ENCODE results near the gene ESPN.

Gene ESPN

GRCh38 chr1:6470132-6471085 lies 45.8 kb downstream of the ESPN start:
- TF ChIP-seq TAF1 (IDR thresholded peaks at IDR 0.05; ENCODE audit: low read depth, low read length) (no peak), PAX5 (IDR thresholded peaks at IDR 0.05; ENCODE audit: insufficient read depth, low read length, severe bottlenecking) (no peak), POLR2A (IDR thresholded peaks at IDR 0.05; ENCODE audit: low read depth, low read length) (no peak), SPI1 (IDR thresholded peaks at IDR 0.05; ENCODE audit: low read depth, low read length) (no peak), POLR2AphosphoS5 (IDR thresholded peaks at IDR 0.05; ENCODE audit: low read depth, low read length) (no peak), POU2F2 (IDR thresholded peaks at IDR 0.05; ENCODE audit: low read depth, low read length) (no peak)
- FAIRE-seq (no peak), DNase-seq (ENCODE audit: insufficient read length, low spot score) (no peak)

DNA sequence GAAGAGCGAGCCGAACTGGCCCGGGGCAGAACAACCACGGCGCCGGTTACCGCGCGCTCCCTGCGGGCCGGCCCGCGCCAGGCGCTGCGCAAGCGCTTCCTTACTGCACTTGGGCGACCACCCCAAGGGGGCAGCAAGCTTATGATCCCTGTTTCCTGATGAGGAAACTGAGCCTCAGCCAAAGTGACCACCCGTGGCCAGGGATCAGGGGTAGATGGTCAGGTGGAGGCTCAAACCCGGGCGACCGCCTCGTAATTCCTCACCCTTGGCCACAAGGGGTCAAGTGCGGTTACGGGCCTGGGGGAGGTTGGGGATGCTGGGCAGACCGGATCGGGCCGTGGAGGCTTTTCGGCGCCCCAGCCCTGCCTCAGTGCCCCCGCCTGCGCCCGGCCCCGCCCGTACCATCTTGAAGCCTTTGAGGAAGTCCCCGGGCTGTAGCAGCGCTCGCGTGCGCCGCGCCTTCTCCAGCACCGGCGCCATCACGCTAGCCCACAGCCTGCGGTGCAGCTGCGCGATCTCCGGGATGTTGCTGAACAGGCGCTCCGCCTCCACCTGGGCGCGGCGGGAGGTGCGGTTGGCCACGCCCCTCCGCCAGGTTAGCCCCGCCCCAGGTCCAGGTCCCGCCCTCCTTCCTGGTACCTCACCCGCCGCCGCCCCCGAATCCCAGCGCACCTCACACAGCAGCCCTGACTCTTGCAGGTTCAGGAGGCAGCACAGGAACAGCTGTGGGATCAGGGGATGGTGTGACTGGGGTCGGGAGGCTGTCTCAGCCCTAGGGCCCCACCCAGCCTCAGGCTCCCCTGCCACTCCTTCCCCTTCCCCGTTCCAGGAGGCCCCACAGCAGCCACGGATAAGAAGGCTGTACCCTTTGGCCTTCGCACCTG lies 46.8 kb downstream of the ESPN start:
- TF ChIP-seq PAX5 (IDR thresholded peaks at IDR 0.05; ENCODE audit: insufficient read depth, low read length, severe bottlenecking) (no peak), TAF1 (IDR thresholded peaks at IDR 0.05; ENCODE audit: low read depth, low read length) (no peak), POLR2AphosphoS5 (IDR thresholded peaks at IDR 0.05; ENCODE audit: low read depth, low read length) (no peak)
- no peak for DNase-seq (ENCODE audit: insufficient read length, low spot score)
- FAIRE-seq = no peak

GRCh38 chr1:6471970-6472368 lies 47.4 kb downstream of the ESPN start:
- DNase-seq (ENCODE audit: insufficient read length, low spot score) = no peak
- FAIRE-seq = no peak

GRCh38 chr1:6472391-6472790 lies 47.8 kb downstream of the ESPN start:
- TF ChIP-seq POLR2AphosphoS5 (IDR thresholded peaks at IDR 0.05; ENCODE audit: low read depth, low read length) = no peak
- TF ChIP-seq PAX5 (IDR thresholded peaks at IDR 0.05; ENCODE audit: insufficient read depth, low read length, severe bottlenecking) = no peak
- no peak for TF ChIP-seq SPI1 (IDR thresholded peaks at IDR 0.05; ENCODE audit: low read depth, low read length)
- no peak for TF ChIP-seq TAF1 (IDR thresholded peaks at IDR 0.05; ENCODE audit: low read depth, low read length)
- TF ChIP-seq POLR2A (IDR thresholded peaks at IDR 0.05; ENCODE audit: low read depth, low read length) = no peak
- no peak for TF ChIP-seq POU2F2 (IDR thresholded peaks at IDR 0.05; ENCODE audit: low read depth, low read length)
- DNase-seq (ENCODE audit: insufficient read length, low spot score) (no peak), FAIRE-seq (no peak)

More at GRCh38 chr1:6471970-6472368, 47.4 kb downstream of the ESPN start:
- TF ChIP-seq POU2F2 (IDR thresholded peaks at IDR 0.05; ENCODE audit: low read depth, low read length) (no peak), PAX5 (IDR thresholded peaks at IDR 0.05; ENCODE audit: insufficient read depth, low read length, severe bottlenecking) (no peak), POLR2A (IDR thresholded peaks at IDR 0.05; ENCODE audit: low read depth, low read length) (no peak), TAF1 (IDR thresholded peaks at IDR 0.05; ENCODE audit: low read depth, low read length) (no peak), SPI1 (IDR thresholded peaks at IDR 0.05; ENCODE audit: low read depth, low read length) (no peak), POLR2AphosphoS5 (IDR thresholded peaks at IDR 0.05; ENCODE audit: low read depth, low read length) (no peak)

DNA sequence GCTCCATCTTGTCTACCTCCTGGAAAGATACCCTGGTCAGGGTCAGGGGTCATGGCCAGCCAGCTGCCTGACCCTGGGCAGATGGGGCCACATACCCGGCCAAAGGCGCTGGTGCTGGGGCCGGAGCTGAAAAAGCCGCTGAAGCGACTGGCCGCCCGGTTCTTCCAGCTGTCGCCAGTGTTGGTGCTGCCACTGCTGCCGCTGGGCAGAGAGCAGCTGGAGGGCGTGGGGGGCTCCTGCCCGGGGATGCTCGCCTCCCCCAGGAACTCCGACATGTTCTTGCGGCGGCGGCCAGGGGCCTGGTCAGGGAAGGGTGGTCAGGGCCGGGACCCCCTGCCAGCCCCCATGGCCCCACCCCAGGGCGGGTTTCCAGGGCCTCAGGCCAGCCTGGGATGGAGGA lies 48.6 kb downstream of the ESPN start:
- TF ChIP-seq SPI1 (IDR thresholded peaks at IDR 0.05; ENCODE audit: low read depth, low read length) (no peak), PAX5 (IDR thresholded peaks at IDR 0.05; ENCODE audit: insufficient read depth, low read length, severe bottlenecking) (no peak), POLR2AphosphoS5 (IDR thresholded peaks at IDR 0.05; ENCODE audit: low read depth, low read length) (no peak), POU2F2 (IDR thresholded peaks at IDR 0.05; ENCODE audit: low read depth, low read length) (no peak), POLR2A (IDR thresholded peaks at IDR 0.05; ENCODE audit: low read depth, low read length) (no peak)
- DNase-seq (ENCODE audit: insufficient read length, low spot score) (no peak), FAIRE-seq (no peak)

DNA sequence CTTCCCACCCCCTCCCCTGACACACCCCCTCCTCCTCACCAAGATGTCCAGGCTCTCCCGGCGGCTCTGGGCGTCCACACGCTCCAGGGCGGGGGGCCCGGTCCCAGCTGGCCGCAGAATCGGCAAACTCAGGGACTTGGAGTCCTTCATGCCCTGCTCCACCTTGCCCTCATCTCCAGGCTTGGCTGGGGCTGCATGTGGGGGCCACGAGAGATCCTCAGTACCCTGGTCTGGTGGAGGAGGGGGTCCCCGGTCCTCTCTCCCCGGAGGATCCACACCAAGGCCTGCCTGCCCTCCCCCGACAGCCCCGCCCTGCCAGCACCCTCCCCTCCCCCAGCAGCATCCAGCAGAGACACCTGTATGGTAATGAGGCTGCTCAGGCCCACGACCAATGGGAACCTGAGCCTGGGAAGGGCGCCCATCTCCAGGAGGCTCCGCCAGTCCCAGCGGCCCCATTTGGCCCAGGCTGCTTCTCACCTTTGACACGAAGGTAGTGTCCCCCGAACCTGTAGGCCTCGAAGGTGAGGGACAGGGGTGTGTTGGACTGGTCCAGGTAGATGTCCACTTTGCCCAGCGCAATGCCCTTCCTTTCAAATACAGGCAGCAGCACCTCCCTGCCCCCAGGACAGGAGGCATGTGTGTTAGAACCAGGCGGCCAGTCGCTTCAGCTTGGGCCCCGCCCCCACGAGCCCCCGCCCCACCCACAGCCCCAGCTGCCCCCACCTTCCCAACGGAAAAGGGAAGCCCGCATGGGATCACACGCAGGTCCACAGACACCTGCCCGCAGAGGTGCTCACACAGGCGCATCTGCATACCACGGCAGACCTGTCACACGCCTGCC lies 49.6 kb downstream of the ESPN start:
- FAIRE-seq (no peak), DNase-seq (ENCODE audit: insufficient read length, low spot score) (no peak)
- TF ChIP-seq PAX5 (IDR thresholded peaks at IDR 0.05; ENCODE audit: insufficient read depth, low read length, severe bottlenecking) (no peak), TAF1 (IDR thresholded peaks at IDR 0.05; ENCODE audit: low read depth, low read length) (no peak), SPI1 (IDR thresholded peaks at IDR 0.05; ENCODE audit: low read depth, low read length) (no peak), POU2F2 (IDR thresholded peaks at IDR 0.05; ENCODE audit: low read depth, low read length) (no peak), POLR2AphosphoS5 (IDR thresholded peaks at IDR 0.05; ENCODE audit: low read depth, low read length) (no peak), POLR2A (IDR thresholded peaks at IDR 0.05; ENCODE audit: low read depth, low read length) (no peak)

GRCh38 chr1:6474815-6475282 lies 50.3 kb downstream of the ESPN start:
- DNase-seq (ENCODE audit: insufficient read length, low spot score) (no peak), FAIRE-seq (no peak)
- TF ChIP-seq POU2F2 (IDR thresholded peaks at IDR 0.05; ENCODE audit: low read depth, low read length) (no peak), POLR2A (IDR thresholded peaks at IDR 0.05; ENCODE audit: low read depth, low read length) (no peak), PAX5 (IDR thresholded peaks at IDR 0.05; ENCODE audit: insufficient read depth, low read length, severe bottlenecking) (no peak), SPI1 (IDR thresholded peaks at IDR 0.05; ENCODE audit: low read depth, low read length) (no peak), TAF1 (IDR thresholded peaks at IDR 0.05; ENCODE audit: low read depth, low read length) (no peak), POLR2AphosphoS5 (IDR thresholded peaks at IDR 0.05; ENCODE audit: low read depth, low read length) (no peak)

DNA sequence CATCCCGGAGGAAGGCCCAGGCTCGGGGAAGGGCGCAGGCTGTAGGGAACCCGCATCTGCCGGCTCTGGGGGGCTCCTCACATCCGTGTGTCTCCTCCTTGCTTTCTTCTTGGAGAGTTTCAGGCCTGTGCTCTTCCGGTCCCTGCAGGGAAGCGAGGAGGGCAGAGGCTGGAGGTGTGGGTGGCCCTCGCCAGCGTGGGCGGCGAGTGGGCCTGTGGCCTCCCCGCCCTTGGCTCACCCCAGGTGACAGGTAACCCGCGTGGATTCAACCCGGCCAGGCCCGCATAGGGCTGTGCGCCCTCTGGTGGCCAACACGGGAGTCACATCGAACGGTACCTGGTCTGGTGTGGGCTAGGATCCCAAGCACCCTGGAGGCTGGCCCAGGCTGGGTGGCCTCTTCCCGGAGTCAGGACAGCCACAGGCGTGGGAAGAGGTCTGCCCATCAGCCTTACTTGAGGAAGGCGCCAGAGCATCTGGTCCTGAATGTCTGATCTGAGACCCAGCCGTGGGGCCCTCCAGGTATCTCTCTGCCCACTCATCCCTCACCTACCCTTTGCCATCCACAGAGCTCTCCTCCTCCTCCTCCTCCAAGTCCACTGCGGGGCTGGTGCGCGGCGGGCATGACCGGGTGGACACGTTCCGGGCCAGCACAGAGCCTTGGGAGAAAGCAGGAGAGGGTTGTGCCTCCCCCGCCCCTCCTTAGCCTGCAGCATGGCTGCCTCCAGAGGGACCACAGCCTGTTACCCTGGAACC lies 51.0 kb downstream of the ESPN start:
- no peak for TF ChIP-seq POLR2AphosphoS5 (IDR thresholded peaks at IDR 0.05; ENCODE audit: low read depth, low read length)
- TF ChIP-seq POU2F2 (IDR thresholded peaks at IDR 0.05; ENCODE audit: low read depth, low read length) = no peak
- no peak for TF ChIP-seq POLR2A (IDR thresholded peaks at IDR 0.05; ENCODE audit: low read depth, low read length)
- no peak for TF ChIP-seq TAF1 (IDR thresholded peaks at IDR 0.05; ENCODE audit: low read depth, low read length)
- no peak for TF ChIP-seq PAX5 (IDR thresholded peaks at IDR 0.05; ENCODE audit: insufficient read depth, low read length, severe bottlenecking)
- FAIRE-seq (peak; percentile 96), DNase-seq (ENCODE audit: insufficient read length, low spot score) (peak; percentile 95)

All from GM12891 (cell line).